ENCODE data around the gene LMAN1L.
A peak's percentile ranks its signal among the peaks of the same experiment; 100 is the strongest.

LMAN1L gene

DNA sequence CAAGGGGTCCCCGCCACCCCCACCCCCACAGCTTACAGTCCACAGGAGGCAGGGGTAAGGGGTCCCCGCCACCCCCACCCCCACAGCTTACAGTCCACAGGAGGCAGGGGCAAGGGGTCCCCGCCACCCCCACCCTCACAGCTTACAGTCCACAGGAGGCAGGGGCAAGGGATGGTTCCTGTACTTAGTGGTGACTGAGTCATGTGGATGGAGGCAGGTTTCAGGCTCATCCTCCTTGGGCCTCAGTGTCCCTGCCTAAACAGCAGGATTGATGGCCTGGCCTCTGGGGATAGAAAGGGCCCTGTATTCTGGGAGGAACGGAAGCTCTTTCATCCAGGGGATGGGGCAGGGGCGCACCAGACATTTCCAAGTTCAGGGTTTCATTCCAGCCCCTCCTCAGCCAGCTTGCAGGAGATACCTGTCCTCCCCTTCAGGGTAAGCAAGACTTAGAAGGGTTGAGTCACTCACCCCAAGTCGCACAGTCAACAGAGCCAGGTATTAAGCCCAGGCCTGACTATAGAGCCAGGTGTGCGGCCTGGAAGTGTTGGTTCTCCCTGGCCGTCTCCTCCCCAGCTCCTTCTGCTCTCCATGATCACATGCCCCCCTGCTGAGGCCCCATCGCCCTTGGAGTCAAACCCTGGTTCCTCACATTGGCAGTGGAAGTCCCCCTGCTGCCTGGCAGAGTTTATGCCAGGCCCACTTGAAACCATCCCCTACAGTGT is 18.2 kb upstream of the LMAN1L start:
- DNase-seq: no peak

GRCh38 chr15:74794970-74795349 is 17.7 kb upstream of the LMAN1L start:
- no peak for DNase-seq

DNA sequence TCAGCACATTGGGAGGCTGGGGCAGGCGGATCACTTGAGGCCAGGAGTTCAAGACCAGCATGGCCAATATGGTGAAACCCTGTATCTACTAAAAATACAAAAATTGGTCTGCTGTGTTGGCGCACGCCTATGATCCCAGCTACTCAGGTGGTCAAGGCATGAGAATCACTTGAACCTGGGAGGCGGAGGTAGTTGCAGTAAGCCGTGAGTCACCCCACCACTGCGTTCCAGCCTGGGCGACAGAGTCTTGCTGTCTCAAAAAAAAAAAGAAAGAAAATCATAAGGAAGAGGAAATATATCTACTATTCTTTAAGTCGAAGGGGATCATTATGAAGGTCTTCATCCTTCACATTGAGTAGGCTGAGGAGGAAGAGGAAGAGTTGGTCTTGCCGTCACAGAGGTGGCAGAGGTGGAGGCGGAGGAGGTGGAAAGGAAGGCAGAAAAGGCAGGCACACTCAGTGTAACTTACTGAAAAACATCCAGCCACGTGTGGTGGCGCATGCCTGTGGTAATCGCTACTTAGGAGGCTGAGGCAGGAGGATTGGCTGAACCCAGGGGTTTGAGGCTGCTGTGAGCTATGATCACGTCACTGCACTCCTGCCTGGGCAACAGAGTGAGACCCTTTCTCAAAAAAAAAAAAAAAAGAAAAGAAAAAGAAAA is 16.5 kb upstream of the LMAN1L start:
- DNase-seq: no peak

DNA sequence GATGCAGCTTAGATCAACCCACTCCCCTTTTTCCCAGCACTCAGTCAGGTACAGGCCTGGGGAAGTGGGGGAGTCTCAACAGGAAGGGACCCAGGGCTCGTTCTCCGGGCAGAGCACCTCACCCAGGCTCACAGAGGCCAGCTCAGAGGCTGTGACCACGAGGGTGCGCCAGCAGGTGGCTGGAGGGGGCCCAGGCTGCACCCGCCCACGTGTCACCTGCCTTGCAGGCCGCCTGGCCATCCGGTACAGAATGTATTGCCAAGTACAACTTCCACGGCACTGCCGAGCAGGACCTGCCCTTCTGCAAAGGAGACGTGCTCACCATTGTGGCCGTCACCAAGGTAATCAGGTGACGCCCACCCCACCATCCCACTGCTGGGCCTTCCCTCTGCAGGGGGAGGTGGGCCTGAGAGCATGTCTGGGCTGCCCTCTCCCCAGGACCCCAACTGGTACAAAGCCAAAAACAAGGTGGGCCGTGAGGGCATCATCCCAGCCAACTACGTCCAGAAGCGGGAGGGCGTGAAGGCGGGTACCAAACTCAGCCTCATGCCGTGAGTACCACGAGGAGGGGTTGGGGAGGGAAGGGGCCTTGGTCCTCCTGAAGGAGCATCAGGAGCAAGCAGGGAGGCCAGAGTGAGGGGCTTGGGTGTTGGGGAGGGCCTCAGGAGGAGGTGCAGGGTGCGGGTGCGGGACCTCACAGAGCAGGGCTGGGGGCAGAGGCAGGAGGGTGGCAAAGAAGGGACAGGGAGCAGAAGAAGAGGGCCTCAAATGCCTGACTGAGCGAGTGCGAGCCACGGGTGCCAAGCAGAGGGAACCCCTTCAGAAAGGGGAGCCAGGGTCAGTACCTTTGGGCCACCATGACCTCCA is 14.0 kb upstream of the LMAN1L start:
- no peak for DNase-seq

DNA sequence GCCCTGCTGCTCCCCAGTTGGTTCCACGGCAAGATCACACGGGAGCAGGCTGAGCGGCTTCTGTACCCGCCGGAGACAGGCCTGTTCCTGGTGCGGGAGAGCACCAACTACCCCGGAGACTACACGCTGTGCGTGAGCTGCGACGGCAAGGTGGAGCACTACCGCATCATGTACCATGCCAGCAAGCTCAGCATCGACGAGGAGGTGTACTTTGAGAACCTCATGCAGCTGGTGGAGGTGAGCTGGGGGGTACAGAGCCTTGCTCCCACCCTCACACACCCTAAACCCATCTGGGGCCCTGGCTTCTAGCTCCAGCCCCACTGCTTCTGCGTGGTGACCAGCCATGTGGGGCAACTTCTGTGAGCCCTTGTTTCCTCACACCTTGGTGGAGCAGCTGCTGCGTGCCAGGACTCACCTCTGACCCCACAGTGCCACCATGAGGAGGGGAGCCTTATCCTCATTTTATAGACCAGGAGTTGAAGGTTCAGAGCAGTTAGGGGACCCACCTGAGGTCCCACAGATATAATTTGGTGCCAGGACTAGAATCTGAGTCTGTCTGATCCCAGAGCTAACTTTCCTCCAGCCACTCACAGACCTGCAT is 13.3 kb upstream of the LMAN1L start:
- no peak for DNase-seq

DNA sequence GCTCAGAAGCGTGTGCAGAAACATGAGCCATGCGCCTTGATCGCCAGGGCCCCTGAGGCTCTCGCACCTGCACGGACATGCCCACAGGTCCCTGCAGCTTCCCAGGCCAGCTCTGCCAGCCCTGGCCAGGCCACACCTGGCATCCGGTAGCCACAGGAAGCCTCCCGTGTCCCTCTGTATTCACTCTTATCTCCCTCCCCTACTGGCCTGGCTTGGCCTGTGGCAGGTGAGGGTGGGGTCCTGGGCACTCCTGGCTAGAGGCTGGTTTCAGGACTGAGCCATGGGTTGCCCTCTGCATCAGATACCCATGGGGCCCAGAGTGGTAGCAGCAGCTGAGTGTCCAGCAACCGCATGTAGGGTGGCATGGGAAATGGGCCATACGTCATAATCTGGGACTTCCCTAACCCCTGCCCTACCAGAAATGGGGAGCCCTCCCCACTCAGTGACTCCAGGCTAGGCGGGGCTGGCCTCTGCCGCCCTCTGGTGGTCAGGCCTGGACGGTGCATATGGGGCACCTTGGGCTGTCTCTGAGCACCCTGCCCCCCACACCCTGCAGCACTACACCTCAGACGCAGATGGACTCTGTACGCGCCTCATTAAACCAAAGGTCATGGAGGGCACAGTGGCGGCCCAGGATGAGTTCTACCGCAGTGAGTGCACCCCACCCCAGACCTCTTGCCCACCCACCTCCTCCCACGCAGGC is 12.6 kb upstream of the LMAN1L start:
- peak; percentile 62 for DNase-seq

DNA sequence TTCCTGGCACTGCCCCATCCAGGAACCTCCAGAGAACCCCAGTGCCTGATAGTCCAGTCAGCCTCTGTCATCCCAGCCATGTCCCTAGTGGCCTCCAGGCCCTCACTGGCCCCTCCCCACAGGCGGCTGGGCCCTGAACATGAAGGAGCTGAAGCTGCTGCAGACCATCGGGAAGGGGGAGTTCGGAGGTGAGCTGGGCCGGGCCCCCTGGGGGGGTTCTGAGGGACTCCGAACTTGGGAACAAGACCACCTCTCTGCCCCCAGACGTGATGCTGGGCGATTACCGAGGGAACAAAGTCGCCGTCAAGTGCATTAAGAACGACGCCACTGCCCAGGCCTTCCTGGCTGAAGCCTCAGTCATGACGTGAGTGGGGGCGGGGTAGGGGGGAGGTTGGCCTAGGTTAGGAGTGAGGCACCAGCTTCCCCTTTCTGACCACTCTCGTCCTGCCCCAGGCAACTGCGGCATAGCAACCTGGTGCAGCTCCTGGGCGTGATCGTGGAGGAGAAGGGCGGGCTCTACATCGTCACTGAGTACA is 12.0 kb upstream of the LMAN1L start:
- no peak for DNase-seq

DNA sequence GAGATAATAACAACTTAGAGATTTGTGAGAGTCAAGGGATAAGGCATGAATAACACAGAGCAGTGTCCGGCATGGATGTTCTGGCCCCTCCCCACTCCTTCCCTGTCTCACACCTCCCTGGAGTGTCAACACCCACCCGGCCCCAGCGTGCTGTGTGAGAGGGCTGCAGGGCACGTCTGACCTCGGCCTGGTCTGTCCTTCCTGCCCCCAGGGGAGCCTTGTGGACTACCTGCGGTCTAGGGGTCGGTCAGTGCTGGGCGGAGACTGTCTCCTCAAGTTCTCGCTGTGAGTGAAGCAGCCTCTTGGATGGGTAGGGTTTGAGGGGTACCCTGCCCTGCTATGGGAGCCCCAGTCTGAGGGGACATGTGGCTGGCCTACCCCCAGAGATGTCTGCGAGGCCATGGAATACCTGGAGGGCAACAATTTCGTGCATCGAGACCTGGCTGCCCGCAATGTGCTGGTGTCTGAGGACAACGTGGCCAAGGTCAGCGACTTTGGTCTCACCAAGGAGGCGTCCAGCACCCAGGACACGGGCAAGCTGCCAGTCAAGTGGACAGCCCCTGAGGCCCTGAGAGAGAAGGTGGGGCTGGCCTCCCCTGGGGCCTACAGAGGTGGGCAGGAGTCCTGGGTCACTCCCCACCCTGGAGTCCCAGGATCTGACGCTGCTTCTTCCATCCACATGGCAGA is 11.2 kb upstream of the LMAN1L start:
- no peak for DNase-seq

GRCh38 chr15:74802290-74802689 is 10.3 kb upstream of the LMAN1L start:
- DNase-seq: no peak

DNA sequence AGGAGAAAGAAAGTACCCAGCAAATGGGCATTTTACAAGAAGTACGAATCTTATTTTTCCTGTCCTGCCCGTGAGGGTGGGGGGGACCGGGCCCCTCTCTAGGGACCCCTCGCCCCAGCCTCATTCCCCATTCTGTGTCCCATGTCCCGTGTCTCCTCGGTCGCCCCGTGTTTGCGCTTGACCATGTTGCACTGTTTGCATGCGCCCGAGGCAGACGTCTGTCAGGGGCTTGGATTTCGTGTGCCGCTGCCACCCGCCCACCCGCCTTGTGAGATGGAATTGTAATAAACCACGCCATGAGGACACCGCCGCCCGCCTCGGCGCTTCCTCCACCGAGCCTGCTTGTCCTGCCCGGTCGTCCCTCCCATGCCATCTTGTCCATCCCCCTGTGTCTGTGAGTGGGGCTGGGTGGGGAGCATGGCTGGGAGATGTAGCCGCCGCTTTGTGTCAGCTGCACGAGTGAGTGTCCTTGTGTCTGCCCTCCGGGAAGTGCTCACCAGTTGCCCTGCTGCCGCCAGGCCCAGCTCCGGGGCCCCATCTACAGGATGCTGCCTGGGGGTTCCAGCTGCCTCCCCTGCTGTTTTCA is 9.7 kb upstream of the LMAN1L start:
- DNase-seq: no peak

- DNase-seq: no peak
These were observed 7.7 kb upstream of the LMAN1L start for GRCh38 chr15:74804935-74805334.

DNA sequence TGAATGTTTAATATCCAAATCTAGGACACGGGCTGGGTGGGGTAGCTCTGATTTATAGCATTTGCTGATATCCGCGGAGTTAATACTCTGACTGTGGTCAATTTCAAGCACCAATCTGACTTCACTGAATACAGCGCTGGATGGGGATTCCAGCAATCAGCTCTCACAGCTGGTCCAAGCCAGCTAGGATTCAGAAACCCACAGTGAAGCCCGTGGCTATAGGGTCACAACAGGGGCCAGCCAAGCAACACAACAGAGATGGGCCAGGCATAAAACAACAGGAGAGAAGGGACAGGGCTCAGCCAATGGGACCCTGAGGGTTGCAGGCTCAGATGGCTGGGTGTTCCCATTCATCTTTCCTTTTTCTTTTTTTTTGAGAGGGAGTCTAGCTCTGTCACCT is 5.4 kb upstream of the LMAN1L start:
- no peak for DNase-seq

- no peak for DNase-seq
These were observed 4.4 kb upstream of the LMAN1L start for GRCh38 chr15:74808078-74808839.

DNA sequence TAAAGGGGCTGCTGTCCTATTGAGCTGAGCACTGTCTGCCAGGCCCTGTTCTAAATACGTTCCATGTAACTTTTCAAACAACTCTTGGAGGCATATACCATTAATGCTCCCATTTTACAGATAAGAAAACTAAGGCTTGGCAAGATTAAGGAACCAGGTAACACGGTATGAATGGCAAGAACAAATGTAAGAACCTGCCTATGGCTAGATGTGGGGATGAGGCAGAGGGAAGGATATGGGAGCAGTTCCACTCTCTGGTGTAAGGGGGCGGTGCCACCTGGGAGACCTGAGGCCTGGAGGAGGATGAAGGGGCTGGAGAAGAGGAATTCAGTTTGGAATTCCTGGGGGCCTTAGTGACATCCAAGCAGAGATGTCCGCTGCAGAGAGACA is 3.8 kb upstream of the LMAN1L start:
- DNase-seq: no peak

DNA sequence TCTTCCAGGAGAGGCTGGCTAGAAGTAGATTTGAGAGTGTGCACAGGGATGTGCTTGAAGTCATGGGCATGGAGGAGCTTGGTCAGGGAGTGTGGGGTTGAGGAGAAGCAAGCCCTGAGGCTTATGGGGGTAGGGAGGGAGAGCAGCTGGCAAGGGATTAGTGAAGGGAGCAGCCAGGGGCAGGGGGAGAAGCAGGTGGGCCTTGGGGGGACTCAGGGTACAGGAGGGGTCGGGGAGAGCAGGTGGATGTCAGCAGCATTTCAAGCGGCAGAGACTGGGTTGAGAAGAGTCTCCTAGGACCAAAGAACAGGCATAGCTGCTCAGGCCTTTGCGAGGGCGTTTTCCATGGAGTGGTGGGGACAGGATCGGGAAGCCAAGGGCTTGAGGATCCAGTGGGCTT is 3.4 kb upstream of the LMAN1L start:
- no peak for DNase-seq

- DNase-seq: no peak
These were observed 2.7 kb upstream of the LMAN1L start for GRCh38 chr15:74809956-74810355.

- DNase-seq: no peak
These were observed 2.7 kb downstream of the LMAN1L start for GRCh38 chr15:74815121-74815934.

GRCh38 chr15:74815961-74816360 is 3.3 kb downstream of the LMAN1L start:
- DNase-seq: no peak

DNA sequence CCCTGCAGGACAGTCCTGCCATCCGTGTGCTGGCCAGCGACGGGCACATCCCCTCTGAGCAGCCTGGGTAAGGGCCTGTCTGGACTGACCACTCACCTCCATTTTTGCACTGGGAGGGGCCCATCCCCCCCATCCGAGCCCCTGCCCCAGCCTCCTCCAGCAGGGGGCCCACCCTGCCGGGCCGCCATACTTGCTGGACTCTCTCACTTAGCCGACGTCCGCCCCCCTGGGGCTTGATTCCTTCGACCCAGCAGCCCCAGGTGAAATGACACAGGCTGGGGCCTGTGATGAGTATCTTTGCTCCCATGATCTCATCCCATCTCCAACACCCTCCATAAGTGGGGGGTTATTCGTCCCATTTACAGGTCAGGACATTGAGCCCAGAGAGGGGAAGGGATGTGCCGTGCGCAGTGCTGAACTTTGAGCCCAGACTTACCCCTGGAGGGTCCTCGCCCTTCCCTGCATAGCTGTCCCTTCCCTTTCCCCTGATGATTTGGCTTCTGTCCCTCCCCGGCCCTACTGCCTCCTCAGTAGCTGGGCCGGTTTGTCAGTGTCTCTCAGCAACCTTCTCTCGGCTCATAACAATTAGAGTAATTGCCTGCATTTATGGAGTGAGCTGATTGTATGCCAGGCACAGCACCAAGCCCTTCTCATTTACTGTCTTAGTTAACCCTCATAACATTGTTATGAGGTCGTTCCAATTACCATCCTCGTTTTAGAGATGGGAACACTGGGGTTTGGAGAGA is 4.2 kb downstream of the LMAN1L start:
- no peak for DNase-seq

Data from KG1 (cell line).